Jurkat, Clone E6-1 (cell line): ENCODE results near the gene AP3B1.

Experiments
- DNase-seq: peaks from one replicate; pipeline ENCODE4 v3.0.0-alpha.2; 2011; ENCODE audit warnings: low read depth, low spot score
- H3K4me3 ChIP-seq: 2 replicates; pipeline ENCODE4 v1.5.1; 2011; ENCODE audit warnings: mild to moderate bottlenecking, low read length, control low read depth, moderate library complexity

Gene AP3B1

GRCh38 chr5:77993855-77994318 is 300.6 kb downstream of the AP3B1 start:
- no peak overlapping the region for H3K4me3 ChIP-seq
- no peak for DNase-seq

- DNase-seq, result no peak
Measured at GRCh38 chr5:77993141-77993854, 301.2 kb downstream of the AP3B1 start.

GRCh38 chr5:77991084-77991483 is 303.4 kb downstream of the AP3B1 start:
- H3K4me3 ChIP-seq, result no peak overlapping the region
- DNase-seq, result no peak

More at GRCh38 chr5:77993141-77993854, 301.2 kb downstream of the AP3B1 start:
- no peak overlapping the region for H3K4me3 ChIP-seq

GRCh38 chr5:77990020-77990419 is 304.5 kb downstream of the AP3B1 start:
- no peak for DNase-seq
- no peak overlapping the region for H3K4me3 ChIP-seq

GRCh38 chr5:77987988-77988387 is 306.5 kb downstream of the AP3B1 start:
- DNase-seq, result no peak
- no peak overlapping the region for H3K4me3 ChIP-seq

GRCh38 chr5:77987331-77987730 is 307.2 kb downstream of the AP3B1 start:
- H3K4me3 ChIP-seq, result no peak overlapping the region
- DNase-seq, result no peak

- H3K4me3 ChIP-seq, result no peak overlapping the region
- DNase-seq, result no peak
Measured at GRCh38 chr5:77986261-77986660, 308.2 kb downstream of the AP3B1 start.

GRCh38 chr5:77985247-77985646 is 309.3 kb downstream of the AP3B1 start:
- H3K4me3 ChIP-seq, result no peak overlapping the region
- DNase-seq, result no peak

- H3K4me3 ChIP-seq, result no peak overlapping the region
Measured at GRCh38 chr5:77984587-77984986, 309.9 kb downstream of the AP3B1 start.

GRCh38 chr5:77983482-77984199 is 310.9 kb downstream of the AP3B1 start:
- DNase-seq, result no peak
- H3K4me3 ChIP-seq, result no peak overlapping the region

More at GRCh38 chr5:77984587-77984986, 309.9 kb downstream of the AP3B1 start:
- DNase-seq, result no peak

- H3K4me3 ChIP-seq, result no peak overlapping the region
- DNase-seq, result no peak
Measured at GRCh38 chr5:77981820-77982219, 312.7 kb downstream of the AP3B1 start.

- no peak for DNase-seq
- H3K4me3 ChIP-seq, result no peak overlapping the region
Measured at GRCh38 chr5:77974576-77974975, 319.9 kb downstream of the AP3B1 start.

GRCh38 chr5:77973253-77973609 is 321.3 kb downstream of the AP3B1 start:
- no peak for DNase-seq
- H3K4me3 ChIP-seq, result no peak overlapping the region

GRCh38 chr5:77972469-77973252 is 321.8 kb downstream of the AP3B1 start:
- H3K4me3 ChIP-seq, result no peak overlapping the region
- DNase-seq, result no peak

GRCh38 chr5:77971776-77972468 is 322.6 kb downstream of the AP3B1 start:
- H3K4me3 ChIP-seq, result no peak overlapping the region
- DNase-seq, result no peak

GRCh38 chr5:77970891-77971290 is 323.6 kb downstream of the AP3B1 start:
- DNase-seq, result no peak
- H3K4me3 ChIP-seq, result no peak overlapping the region

GRCh38 chr5:77963795-77964194 is 330.7 kb downstream of the AP3B1 start:
- no peak overlapping the region for H3K4me3 ChIP-seq

GRCh38 chr5:77960863-77961396 is 333.6 kb downstream of the AP3B1 start:
- DNase-seq, result peak; percentile 86

More at GRCh38 chr5:77963795-77964194, 330.7 kb downstream of the AP3B1 start:
- DNase-seq, result no peak

GRCh38 chr5:77960305-77960704 is 334.2 kb downstream of the AP3B1 start:
- H3K4me3 ChIP-seq, result no peak overlapping the region
- peak; percentile 48 for DNase-seq

More at GRCh38 chr5:77960863-77961396, 333.6 kb downstream of the AP3B1 start:
- H3K4me3 ChIP-seq, result no peak overlapping the region
